HG02759 (cell line): ENCODE data around the gene TRMT112.

Experiments
- ATAC-seq: cut with Tn5 transposase; IDR thresholded peaks from one replicate; pipeline ENCODE4 v1.9.1; 2021; ENCODE audit warnings: mild to moderate bottlenecking, moderate library complexity; ENCODE audit not compliant: unreplicated experiment

TRMT112 gene

DNA sequence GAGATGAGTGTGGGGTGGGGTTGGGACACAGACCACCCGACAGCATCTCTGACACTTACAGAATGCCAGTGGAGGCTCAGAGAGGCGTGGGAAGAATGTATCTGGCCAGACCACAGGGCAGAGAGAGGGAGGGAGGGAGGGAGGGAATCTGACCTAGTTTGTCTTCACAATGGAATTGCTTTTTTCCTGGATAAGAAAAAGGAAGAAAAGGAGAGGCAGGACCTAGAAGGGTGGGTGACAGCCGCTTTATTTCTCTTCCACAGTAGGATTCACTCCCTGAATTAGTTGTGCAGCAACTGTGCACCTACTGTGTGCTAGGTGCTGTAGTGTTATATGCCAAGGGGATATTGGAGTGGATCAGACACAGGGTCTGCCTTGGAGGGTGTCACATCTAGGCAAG lies 22.6 kb downstream of the TRMT112 start:
- no peak for ATAC-seq

DNA sequence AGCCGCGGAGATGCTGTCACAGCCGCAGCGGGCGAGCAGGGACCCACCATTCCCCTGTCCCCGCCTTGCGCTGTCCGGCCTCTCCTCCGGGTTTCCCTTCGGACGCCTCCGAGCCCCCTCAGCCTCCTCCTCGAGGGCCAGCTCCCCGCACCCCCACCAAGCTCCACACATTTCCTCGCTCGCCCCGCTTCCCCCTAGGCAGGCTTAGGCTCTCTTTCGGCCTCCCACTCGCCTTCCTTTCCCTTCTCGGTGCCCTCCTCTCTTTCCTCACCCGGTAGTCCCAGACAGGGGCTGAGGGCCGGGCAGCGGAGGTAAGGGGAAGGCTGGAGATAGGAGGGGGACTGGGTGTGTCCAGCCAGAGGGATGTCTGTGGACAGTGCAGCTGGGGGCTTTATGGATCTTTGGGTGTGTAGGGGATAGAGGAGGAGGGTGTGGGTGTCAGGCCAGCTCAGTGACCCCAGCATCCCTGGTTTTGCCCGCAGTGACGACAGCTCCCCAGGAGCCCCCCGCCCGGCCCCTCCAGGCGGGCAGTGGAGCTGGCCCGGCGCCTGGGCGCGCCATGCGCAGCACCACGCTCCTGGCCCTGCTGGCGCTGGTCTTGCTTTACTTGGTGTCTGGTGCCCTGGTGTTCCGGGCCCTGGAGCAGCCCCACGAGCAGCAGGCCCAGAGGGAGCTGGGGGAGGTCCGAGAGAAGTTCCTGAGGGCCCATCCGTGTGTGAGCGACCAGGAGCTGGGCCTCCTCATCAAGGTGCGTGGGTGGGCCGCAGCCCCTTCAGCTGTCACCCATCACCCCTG lies 24.7 kb downstream of the TRMT112 start:
- ATAC-seq: no peak

DNA sequence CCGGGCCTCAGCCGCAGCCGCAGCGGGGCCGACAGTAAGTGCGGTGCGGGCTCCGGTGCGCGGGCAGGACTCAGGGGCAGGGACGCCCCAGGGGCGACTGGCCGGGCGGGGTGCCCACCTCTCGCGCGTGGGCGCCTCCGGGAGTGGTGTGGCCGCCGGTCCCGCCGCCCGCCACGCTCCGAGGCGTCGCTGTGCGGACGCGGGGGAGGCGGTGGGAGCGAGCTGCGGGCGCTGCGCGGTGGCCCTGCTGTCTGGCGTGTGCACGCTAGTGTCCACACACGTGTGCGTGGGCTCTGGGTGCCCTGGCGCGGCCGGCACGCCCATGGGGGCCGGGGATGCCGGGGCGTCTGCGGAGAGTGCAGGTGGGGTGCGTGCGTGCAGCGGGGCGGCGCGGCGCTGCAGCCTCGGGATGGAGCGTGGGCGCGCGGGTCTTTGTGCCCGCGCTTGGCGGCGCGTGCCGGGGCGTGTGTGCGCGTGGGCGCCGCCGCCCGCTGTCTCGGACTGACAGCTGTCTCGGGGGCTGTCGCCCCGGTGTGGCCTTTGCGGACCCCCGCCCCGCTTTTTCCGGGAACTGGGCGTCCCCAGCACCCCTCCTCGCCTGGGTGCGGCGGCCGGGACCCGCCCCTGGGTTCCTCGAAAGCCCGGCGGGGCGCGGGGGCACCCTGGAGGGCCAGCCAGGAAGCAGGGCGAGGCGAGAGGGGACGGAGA lies 25.5 kb downstream of the TRMT112 start:
- no peak for ATAC-seq

DNA sequence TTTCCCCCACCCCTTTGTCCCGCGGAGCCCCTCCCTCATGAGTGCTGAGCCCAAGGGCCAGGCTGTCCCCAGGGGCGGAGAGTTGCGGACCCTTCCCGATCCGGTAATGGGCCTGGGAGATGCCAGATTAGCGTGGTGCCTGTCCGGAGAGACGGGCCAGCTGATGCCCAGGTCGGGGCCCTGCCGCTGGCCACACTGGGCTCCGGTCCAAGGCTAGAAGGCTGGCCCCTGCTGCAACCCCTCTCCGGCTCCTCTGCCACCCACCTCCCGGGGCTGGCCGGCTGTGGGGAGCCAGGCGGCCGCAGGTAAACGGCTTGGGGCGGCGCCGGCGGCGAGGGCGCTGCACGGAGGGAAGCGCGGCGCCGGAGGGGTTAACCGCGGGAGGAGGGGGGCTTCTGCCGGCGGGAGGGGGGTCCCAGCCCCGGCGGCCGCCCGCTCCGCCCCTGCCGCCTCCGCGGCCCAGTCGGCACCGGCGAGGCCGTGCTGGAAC lies 26.1 kb downstream of the TRMT112 start, which contains the start of gene KCNK4:
KCNK4 (plus strand) TSS at position 41 of the 490 bp plus-strand sequence. CDS start 1,717 bp downstream, outside the sequence.
- ATAC-seq: no peak

DNA sequence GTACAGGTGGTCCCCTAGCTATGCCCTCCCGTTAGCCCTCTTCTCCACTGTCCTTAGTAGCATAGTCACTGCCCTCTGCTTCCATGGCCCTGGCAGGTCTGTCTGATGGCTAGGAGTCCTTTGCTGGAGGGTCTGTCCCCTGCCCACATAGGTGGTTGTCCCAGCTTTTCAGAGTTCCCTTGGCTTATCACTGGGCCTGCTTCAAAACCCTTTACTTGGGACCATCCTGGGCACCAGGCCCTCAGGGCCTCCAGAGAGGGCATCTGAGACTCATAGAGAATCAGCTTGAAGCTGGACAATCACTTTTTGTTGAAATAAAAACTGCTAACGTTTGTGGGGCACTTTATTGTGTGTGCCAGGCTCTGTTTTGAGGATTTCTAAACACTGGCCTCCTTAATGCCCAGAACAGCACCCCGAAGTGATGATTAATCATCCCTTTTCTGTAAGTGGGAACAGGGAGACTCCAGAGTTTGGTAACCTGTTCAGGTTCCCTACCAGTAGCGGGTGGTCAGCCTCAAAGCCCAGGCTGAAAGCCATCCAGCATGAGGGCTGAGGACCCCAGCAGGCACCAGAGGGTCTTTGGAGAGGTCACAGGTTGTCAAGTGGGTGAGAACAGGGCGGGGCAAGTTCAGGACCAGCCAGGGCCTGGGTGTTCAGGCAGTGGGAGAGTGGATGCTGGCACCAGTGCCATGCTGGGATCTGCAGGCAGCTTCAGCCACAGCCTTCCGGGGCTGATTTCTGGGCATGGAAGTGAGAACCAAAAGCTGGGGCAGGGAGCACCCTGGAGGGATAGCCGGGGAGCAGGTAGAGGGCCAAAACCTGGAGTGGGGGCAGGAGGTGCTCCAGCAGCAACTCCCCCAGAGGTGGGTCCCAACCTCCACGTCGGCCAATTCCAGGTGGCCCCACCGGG lies 26.8 kb downstream of the TRMT112 start:
- no peak for ATAC-seq

DNA sequence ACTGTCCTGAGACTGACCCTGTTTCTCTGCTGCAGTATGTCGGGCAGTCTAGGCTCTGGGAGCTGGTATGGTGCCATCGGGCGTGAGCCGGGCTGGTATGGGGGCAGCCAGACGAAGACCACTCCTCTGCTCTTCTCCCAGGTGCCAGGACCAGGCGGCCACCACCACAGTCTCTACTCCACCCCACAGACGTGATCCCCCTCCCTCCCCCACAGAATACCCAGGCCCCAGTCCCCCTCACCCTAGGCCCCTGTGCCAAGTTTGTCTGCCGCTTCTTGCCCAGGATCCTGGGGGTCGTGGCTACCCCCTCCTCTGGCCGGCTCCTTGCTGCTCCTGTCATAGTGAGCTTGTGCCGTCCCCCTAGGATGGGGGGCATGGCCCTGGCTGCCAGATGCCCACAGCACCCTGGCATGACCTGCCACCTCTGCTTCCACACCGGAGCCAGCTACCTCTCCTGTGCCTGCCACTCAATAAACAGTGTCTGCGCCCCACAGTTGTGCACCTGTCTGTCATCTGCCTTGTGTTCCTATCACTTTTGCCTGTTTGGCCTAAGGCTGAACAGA lies 28.3 kb downstream of the TRMT112 start:
- ATAC-seq: no peak

DNA sequence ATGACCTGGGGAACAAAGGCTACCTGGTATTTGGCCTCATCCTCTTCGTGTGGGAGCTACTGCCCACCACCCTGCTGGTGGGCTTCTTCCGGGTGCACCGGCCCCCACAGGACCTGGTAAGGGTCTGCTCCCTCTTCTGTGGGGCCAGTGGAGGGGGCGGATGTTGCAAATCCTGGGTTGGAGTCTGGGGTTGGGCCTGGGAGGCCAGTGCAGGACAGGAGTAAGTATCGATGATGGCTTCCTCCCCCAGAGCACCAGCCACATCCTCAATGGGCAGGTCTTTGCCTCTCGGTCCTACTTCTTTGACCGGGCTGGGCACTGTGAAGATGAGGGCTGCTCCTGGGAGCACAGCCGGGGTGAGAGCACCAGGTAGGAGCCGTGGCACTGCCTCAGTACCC lies 29.0 kb downstream of the TRMT112 start:
- no peak for ATAC-seq

DNA sequence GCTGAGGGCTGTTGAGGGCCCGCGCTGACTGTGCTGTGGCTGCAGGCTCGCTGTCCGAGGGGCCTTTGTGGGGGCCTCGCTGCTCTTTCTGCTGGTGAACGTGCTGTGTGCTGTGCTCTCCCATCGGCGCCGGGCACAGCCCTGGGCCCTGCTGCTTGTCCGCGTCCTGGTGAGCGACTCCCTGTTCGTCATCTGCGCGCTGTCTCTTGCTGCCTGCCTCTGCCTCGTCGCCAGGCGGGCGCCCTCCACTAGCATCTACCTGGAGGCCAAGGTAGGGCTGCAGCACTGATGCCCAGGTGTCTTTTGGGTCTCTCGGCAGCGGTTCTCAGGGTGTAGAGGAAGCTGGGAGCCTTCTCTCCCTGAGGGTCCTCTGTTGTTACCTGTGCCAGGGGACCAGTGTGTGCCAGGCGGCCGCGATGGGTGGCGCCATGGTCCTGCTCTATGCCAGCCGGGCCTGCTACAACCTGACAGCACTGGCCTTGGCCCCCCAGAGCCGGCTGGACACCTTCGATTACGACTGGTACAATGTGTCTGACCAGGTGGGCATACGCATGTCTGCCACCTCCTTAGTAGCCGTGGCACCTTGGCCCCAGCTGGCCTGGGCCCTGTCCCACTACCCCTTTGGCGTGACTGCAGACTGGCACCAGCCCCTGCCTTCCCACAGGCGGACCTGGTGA lies 29.5 kb downstream of the TRMT112 start:
- no peak for ATAC-seq

DNA sequence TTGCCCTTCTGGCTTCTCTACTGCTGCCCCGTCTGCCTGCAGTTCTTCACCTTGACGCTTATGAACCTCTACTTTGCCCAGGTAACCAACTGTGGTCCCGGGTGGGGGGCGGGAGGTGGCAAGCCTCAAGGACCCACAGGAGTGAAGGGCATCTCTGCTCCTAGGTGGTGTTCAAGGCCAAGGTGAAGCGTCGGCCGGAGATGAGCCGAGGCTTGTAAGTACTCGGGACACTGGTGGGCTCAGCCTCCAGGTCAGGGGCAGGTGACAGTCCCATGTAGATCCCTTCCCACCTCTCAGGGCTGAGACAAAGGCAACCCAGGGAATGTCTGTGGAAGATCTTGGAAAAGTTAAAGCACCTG lies 30.6 kb downstream of the TRMT112 start:
- no peak for ATAC-seq

DNA sequence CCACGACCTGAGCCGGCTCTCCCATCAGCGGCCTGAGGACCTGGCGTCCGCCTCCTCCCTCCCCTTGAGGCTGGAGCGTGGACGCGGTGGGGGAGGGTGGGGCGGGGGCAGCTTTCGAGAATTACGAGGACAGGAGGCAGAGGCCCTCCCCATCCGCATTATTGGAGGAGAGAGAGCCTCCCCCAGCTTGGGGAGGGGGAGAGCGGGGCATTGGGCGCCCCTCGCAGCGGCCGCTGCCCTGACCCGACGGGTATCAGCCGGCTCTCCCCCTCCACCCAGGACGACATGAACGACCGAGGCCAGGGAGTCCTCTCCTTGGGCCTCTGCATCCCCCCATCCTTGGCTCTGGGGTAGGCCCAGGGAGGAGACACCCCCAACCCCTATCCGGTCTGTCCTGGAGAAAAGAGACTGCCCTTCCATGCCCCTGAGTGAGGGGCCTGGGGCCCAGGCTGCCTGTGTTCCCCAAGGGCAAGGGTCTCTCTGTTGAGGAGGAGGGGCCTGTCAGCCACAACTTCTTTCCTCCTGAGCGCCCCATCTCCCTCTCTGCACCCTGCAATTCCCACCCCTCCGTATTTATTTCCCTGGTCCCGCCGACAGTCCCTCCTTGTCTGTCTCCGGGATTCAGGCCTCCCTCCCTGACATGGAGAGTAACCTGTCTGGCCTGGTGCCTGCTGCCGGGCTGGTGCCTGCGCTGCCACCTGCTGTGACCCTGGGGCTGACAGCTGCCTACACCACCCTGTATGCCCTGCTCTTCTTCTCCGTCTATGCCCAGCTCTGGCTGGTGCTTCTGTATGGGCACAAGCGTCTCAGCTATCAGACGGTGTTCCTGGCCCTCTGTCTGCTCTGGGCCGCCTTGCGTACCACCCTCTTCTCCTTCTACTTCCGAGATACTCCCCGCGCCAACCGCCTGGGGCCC lies 31.2 kb downstream of the TRMT112 start:
- peak; percentile 0 for ATAC-seq

DNA sequence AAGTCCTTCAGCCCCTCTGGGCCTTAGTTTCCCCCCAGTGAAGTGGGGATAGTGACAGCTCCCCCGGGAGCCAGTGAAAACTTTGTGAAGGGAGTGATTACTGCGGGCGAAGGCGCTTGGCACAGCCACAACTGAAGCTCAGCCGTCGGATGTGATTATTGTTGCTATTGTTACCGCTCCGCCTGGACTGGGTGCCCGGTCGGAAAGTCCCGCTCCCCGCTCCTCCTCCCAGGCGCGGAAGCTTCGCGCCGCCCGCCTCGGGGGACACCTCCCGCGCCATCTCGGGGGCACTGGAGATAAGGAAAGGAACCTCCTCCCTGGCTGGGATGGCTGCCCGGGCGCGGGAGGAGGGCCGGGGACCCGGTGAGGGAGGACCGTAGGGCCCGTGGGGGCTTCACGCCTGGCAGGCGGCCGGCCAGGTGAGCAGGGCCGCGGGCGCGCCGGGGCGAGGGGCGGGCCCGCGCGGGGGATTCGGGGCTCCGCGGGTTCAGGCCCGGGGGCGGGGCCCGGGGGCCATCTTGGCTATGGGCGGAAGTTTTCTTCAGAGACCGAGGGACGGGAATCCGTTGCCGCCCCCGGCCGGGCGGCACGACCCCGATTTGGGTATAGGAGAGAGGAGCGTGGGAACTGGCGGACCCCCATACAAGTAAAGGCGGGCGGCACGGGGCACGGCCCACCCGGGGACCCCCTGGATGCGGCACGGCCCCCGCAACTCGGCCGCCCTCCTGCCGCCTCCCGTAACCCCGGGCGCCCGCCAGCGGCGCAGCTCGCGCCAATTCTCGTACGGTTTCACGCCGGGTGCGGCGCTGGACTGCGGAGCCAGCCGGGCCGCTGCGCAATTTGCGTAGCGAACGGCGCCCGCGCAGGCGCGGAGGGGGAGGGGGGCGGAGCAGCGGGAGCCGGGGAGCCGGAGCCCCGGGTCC lies 32.1 kb downstream of the TRMT112 start, which contains the start of gene GPR137:
GPR137 (plus strand) TSS at position 887 of the 923 bp plus-strand sequence. CDS start 677 bp downstream, outside the sequence.
- peak; percentile 66 for ATAC-seq

DNA sequence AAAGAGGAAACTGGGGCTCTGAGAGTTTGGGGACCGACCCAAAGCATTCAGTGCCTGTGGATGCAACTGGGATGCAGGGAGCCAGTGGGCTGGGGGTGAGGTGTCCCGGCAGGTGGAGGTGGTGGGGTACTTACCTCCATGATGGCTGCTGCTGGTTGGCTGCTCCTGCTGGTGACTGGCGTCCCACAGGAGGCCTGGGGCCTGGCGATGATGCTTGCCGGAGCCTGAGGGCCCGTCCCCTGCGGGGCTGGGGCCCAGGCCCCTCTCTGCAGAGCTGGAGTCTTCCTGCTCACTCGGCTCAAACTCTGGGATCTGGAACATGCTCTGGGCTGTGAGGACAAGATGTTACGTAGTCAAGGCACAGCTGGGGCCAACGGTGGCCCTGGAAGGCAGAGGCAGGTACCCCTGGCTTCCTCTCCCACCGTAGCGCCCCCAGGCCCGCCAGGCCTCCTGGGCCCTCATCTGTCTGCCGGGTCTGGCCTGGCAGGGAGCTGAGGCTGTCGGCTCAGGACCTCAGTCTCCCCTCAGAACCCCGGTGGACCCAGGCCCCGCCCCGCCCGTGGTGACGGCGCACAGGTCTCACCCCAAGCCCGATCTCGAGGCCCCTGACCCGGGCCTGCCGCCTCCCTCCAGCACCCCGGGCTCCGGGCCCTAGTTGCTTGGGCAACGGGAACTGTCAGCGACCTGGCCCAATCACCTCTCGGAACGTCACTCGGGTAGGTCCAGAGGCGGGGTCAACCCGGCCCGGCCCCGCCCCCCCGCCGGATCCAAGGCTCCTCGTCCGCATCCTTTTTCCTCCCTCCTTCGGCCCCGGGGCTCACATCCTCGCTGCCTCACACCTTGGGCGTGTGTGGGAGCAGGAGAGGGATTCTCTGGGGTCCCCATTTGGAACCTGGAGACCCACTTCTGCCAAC lies 33.1 kb downstream of the TRMT112 start, which contains the start of gene BAD:
BAD (minus strand) TSS at position 618 of the 914 bp plus-strand sequence; CDS start at position 321, 297 bp downstream.
- peak; percentile 74 for ATAC-seq

DNA sequence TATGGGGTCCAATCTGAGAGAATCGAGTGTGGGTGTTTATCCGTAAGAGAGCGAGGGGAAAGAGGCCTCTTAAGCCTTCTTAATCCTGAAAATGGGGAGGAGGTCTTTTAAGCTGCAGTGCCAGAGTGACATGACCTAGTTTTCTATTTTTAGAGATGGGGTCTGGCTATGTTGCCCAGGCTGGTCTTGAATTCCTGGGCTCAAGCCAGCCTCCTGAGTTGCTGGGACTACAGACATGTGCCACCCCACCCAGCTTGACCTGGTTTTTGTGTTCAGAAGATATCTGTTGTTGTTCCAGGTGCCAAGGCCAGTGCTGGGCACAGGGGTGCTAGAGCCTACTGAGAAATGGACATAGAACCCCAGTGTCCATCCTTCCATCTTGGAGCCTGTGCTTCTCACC lies 34.3 kb downstream of the TRMT112 start:
- no peak for ATAC-seq

DNA sequence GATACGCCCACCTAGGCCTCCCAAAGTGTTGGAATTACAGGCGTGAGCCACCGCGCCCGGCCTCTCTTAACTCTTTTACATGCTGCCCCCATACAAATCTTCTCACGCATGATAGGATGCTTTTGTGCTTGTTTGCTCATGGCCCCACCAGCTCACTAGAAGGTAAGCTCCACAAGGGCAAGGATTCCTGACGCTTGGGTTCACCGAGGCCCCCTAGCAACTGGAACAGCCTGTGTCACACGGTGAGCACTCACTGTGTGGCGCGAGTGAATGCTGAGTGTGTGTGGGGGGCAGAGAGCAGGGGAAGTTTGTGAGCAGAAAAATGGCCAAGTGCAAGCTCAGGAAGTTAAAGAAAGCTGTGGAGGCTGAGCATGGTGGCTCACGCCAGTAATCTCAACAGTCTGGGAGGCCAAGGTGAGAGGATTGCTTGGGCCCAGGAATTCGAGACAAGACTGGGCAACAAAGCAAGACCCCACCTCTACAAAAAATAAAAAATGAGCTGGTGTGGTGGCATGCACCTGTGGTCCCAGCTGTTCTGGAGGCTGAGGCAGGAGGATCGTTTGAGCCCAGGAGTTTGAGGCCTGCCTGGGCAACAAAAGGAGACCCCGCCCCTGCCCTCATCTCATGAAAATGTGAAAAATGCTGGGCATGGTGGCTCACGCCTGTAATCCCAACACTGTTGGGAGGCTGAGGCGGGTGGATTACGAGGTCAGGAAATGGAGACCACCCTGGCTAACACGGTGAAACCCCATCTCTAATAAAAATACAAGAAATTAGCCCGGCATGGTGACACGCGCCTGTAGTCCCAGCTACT lies 35.2 kb downstream of the TRMT112 start:
- ATAC-seq: no peak

DNA sequence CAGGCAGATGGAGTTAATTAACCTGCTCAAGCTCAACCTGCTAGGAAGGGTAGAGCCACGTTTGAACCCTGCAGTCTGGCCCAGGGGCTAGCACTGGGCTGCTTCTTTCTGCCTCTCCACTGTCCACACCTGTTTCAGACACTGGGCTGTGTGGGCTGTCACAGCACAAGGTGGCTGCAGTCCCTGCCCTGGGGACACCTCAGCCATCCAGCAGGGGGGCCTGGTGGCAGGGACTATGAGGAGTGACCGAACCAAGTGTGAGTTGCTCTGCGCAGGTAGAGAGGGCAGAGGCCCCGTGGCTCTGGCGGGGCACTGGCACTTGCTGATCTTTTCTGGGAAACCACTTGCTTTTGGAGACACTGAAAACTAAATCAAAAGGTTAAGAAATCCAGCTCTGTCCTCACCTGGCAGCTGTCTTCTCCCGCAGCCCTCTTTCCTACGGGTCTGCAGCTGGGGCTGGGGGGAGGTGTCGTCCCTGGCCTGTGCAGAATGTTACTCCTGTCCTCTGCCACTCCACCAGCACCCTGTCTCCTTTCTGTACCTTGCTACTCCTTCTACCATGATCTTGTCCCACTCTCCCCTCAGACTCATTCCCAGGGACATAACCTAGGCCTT lies 38.7 kb downstream of the TRMT112 start:
- ATAC-seq: no peak
